Endothelial cell of umbilical vein (primary cell): ENCODE results near the gene FMO5. TPM values are rescaled to one million over a fixed set of nuclear protein-coding genes. Genes with fewer than 3 reads are reported as not detected.

Source experiments
- BruUV-seq: library from RNA; stranded (reverse); fragments of 400-500 nt; replicated peaks from 2 replicates; lab custom pipeline; 2021; lab: Mats Ljungman, UMichigan
- CTCF ChIA-PET: fragments of 300-600, 350-600 bp; sonication (Branson Sonifier 250); formaldehyde crosslinking; loops from one replicate; lab custom pipeline; 2021; ENCODE audit warnings: antibody characterized with exemption, inconsistent platforms; lab: Charles Lee
- POLR2A ChIA-PET: fragments of 300-600, 350-600 bp; sonication (Branson Sonifier 250); formaldehyde crosslinking; loops from one replicate; lab custom pipeline; 2021; ENCODE audit warnings: antibody characterized with exemption, inconsistent platforms; lab: Charles Lee
- DNase-seq: peaks from one replicate; pipeline ENCODE4 v3.0.0-alpha.2; 2011; ENCODE audit warnings: low read depth, low spot score
- FAIRE-seq: peaks from 2 replicates; lab custom pipeline; 2011; peaks lifted over from hg19 to GRCh38; lab: Jason Lieb, UNC
- H2AFZ ChIP-seq: 2 replicates; pipeline ENCODE4 v1.6.0; 2012; ENCODE audit warnings: low read depth, low read length, control low read depth, inconsistent platforms
- H3K27ac ChIP-seq: 2 replicates; pipeline ENCODE4 v1.5.1; 2011; ENCODE audit warnings: low read depth, mild to moderate bottlenecking, control low read depth, low read length, moderate library complexity; ENCODE audit not compliant: insufficient read depth
- H3K27me3 ChIP-seq, 2 experiments: 2 replicates each; pipeline versions ENCODE4 v1.6.0 to v1.6.1; 2011; ENCODE audit warnings: low read length in 2 of 2, mixed read lengths in 1 of 2; ENCODE audit not compliant: control insufficient read depth in 2 of 2, insufficient read depth in 2 of 2
- H3K36me3 ChIP-seq, 2 experiments: 2 replicates in 1 of 2; 3 replicates in 1 of 2; pipeline ENCODE4 v1.5.1; 2011; ENCODE audit warnings: low read length in 2 of 2, mild to moderate bottlenecking in 1 of 2, moderate library complexity in 1 of 2; ENCODE audit not compliant: control insufficient read depth in 2 of 2, insufficient read depth in 2 of 2; ENCODE audit errors: extremely low read depth in 1 of 2
- H3K4me1 ChIP-seq: 3 replicates; pipeline ENCODE4 v1.5.1; 2011; ENCODE audit warnings: mild to moderate bottlenecking, low read length; ENCODE audit not compliant: control insufficient read depth, insufficient read depth; ENCODE audit errors: extremely low read depth
- H3K4me2 ChIP-seq: 2 replicates; pipeline ENCODE4 v1.6.1; 2011; ENCODE audit warnings: low read length, control low read depth, mixed read lengths; ENCODE audit not compliant: insufficient read depth
- H3K4me3 ChIP-seq, 3 experiments: fragments of 200-600 bp in 1 of 3; sonication (generic), shearing (Covaris generic) in 1 of 3; replicated peaks in 1 of 3; 2 replicates each; pipeline ENCODE4 v1.5.1; 2011 to 2016; ENCODE audit warnings: control low read depth in 3 of 3, low read length in 3 of 3, mild to moderate bottlenecking in 2 of 3, inconsistent platforms in 1 of 3, low read depth in 1 of 3, moderate library complexity in 1 of 3; ENCODE audit not compliant: insufficient read depth in 1 of 3
- H3K79me2 ChIP-seq: 2 replicates; pipeline ENCODE4 v1.6.0; 2012; ENCODE audit warnings: low read length, inconsistent platforms; ENCODE audit not compliant: control insufficient read depth, insufficient read depth
- H3K9ac ChIP-seq: replicated peaks from 2 replicates; pipeline ENCODE3; 2011; ENCODE audit warnings: low read length, control low read depth; ENCODE audit not compliant: insufficient read depth; ENCODE audit errors: extremely low read depth
- H3K9me1 ChIP-seq: replicated peaks from 3 replicates; pipeline ENCODE4 v1.6.0; 2011; ENCODE audit warnings: mild to moderate bottlenecking, low read length; ENCODE audit not compliant: control insufficient read depth, insufficient read depth; ENCODE audit errors: extremely low read depth
- H3K9me3 ChIP-seq: replicated peaks from 2 replicates; pipeline ENCODE4 v1.5.1; 2012; ENCODE audit warnings: low read length, inconsistent platforms; ENCODE audit not compliant: control insufficient read depth, insufficient read depth
- H4K20me1 ChIP-seq: replicated peaks from 2 replicates; pipeline ENCODE3; 2011; ENCODE audit warnings: mild to moderate bottlenecking, low read length; ENCODE audit not compliant: control insufficient read depth, insufficient read depth; ENCODE audit errors: extremely low read depth
- EZH2 ChIP-seq: IDR thresholded peaks from 2 replicates; pipeline ENCODE4 v1.6.1; 2012; ENCODE audit warnings: borderline replicate concordance, low read depth, mild to moderate bottlenecking, moderate library complexity, low read length, inconsistent platforms; ENCODE audit not compliant: severe bottlenecking
- JUN ChIP-seq: IDR thresholded peaks from 2 replicates; pipeline ENCODE4 v1.6.1; 2011; ENCODE audit warnings: borderline replicate concordance, low read depth; ENCODE audit not compliant: insufficient read length, insufficient read depth
- POLR2AphosphoS5 ChIP-seq: IDR thresholded peaks from 2 replicates; pipeline ENCODE4 v1.6.1; 2012; ENCODE audit warnings: low read depth, mild to moderate bottlenecking, control low read depth, low read length, moderate library complexity; ENCODE audit not compliant: insufficient read depth
- dilution Hi-C: fragments of 300-500 bp; cut with MboI; formaldehyde crosslinking; loops from one replicate; pipeline ENCODE4 v1.15.0; 2019; ENCODE audit warnings: low sequenced_read_pairs; ENCODE audit not compliant: extremely low pct_ligation_motif_present
- intact Hi-C: fragments of 100-400 bp; cut with micrococcal nuclease; formaldehyde crosslinking; loops from one replicate; pipeline ENCODE4 v1.10.0; 2022
- polyA plus RNA-seq, 4 experiments: library from polyadenylated mRNA; depleted of rRNA in 3 of 4; stranded (reverse) in 3 of 4; unstranded in 1 of 4; fragments of >200 nt; gene quantifications; 2 replicates each; pipeline versions ENCODE4 v1.2.1 to v1.2.3, GENCODE V29; 2011 to 2012; ENCODE audit warnings: missing spikeins in 1 of 4
- total RNA-seq: library from RNA; stranded (reverse); gene quantifications from 2 replicates; pipeline ENCODE4 v1.2.3, GENCODE V29; 2021
- TF ChIP-seq, protein P1 (sequence below), 2 donors: IDR thresholded peaks; 1 replicate in 1 of 2; 2 replicates in 1 of 2; pipeline ENCODE4 v1.5.1; 2011; ENCODE audit warnings: low read length in 2 of 2, mild to moderate bottlenecking in 2 of 2, moderate library complexity in 2 of 2, control low read depth in 1 of 2, inconsistent platforms in 1 of 2, low read depth in 1 of 2; ENCODE audit not compliant: insufficient read depth in 1 of 2; ENCODE audit errors: extremely low read depth in 1 of 2
- TF ChIP-seq, protein P2 (sequence below): IDR thresholded peaks from 2 replicates; pipeline ENCODE4 v1.6.1; 2011; ENCODE audit not compliant: insufficient read depth, insufficient read length

The FMO5 gene
- total and polyA plus RNA-seq, 2 donors (not counting 3 experiments of a cell fraction or from before 2014, with no cell fraction given), result 0.48 to 0.60 TPM

DNA sequence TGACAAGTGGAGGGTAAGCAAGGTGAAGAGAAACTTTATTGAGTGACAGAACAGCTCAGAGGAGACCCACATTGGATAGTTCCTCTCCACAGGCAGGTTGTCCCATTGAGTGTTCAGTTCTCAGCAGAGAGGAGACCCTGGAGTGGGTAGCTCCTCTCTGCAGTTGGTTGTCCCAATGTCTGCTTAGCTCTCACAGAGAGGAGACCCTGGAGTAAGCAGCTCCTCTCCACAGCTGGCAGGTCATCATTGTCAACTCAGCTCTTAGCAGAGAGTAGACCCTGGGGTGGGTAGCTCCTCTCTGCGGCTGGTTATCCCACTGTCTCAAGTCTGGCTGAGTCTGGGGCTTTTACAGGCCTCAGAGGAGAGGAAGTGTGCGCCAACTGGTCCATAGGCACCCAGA lies 11.3 kb upstream of the FMO5 start:
- no peak for FAIRE-seq

More for the DNA sequence above, 11.3 kb upstream of the FMO5 start:
- no peak overlapping the region for H3K4me2 ChIP-seq
- no peak overlapping the region for H3K4me3 ChIP-seq
- H3K36me3 ChIP-seq, result no peaks in the 10 kb centered on the region
- no peaks in the 10 kb centered on the region for H4K20me1 ChIP-seq
- ChIA-PET CTCF (interaction anchor here (1.3 kb wide), 1 partner anchor 37 kb away, joined by 3 read pairs; no protein-coding TSS in a partner anchor), POLR2A (no interaction called here)
- dilution Hi-C loops (no loop called here), intact Hi-C loops (no loop called here)
- H3K79me2 ChIP-seq, result no peaks in the 10 kb centered on the region
- no peak for TF ChIP-seq JUN
- TF ChIP-seq EZH2, result no peak
- TF ChIP-seq, protein P1, sequence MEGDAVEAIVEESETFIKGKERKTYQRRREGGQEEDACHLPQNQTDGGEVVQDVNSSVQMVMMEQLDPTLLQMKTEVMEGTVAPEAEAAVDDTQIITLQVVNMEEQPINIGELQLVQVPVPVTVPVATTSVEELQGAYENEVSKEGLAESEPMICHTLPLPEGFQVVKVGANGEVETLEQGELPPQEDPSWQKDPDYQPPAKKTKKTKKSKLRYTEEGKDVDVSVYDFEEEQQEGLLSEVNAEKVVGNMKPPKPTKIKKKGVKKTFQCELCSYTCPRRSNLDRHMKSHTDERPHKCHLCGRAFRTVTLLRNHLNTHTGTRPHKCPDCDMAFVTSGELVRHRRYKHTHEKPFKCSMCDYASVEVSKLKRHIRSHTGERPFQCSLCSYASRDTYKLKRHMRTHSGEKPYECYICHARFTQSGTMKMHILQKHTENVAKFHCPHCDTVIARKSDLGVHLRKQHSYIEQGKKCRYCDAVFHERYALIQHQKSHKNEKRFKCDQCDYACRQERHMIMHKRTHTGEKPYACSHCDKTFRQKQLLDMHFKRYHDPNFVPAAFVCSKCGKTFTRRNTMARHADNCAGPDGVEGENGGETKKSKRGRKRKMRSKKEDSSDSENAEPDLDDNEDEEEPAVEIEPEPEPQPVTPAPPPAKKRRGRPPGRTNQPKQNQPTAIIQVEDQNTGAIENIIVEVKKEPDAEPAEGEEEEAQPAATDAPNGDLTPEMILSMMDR (IDR thresholded peaks at IDR 0.05; ENCODE audit: extremely low read depth in 1 of 2, insufficient read depth in 1 of 2, low read depth in 1 of 2, low read length in 2 of 2), result no peak
- no peak for TF ChIP-seq POLR2AphosphoS5
- TF ChIP-seq, protein P2, sequence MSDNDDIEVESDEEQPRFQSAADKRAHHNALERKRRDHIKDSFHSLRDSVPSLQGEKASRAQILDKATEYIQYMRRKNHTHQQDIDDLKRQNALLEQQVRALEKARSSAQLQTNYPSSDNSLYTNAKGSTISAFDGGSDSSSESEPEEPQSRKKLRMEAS, result no peak
- peaks cover 2 to 3% of the 10 kb centered on the region in 2 experiments for H3K27me3 ChIP-seq
- H3K9ac ChIP-seq, result no peak overlapping the region
- BruUV-seq, result no TSS peak
- H3K9me1 ChIP-seq, result no peaks in the 10 kb centered on the region
- H3K27ac ChIP-seq, result no peak overlapping the region
- no peak for DNase-seq
- no peaks in the 10 kb centered on the region for H3K9me3 ChIP-seq
- no peak overlapping the region for H2AFZ ChIP-seq
- H3K4me1 ChIP-seq, result no peaks in the 10 kb centered on the region
